ENCODE data around the gene LRIT2. TPM values are rescaled to one million over a fixed set of nuclear protein-coding genes. Genes with fewer than 3 reads are reported as not detected.

The LRIT2 gene
- total RNA-seq, 1 donor from 2014 or later, result not detected

DNA sequence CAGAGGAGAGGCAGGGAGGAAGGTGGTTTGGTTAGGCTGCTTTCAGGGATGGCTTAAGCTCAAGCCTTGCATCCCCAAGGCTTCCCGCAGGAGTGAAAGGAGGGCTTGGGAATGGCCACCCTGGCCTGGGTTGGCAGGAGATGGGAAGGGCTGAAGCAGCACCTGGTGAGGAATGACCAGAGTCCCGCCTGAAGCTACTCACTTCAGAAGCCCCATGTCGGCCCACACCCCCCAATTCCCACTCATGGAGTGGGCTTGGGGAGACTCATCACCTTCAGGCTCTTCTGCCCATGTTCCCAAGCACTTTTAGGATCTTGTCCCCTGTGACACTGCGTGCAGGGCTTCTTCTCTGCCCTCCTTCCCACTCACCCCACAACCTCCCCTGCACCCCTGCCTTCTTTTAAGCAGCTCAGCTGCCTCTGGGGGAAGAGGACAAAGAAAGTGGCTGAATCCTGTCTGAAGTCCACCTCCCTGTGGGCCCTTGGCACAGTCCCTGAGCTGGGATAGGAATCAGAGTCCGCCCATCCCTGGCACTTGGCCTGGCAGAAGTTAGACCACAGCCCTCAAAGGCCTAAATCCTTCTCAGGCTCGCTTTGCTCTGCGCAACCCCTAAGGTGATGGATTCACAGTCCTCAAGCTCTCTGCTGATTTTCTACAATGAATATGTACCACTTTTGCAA is 36.0 kb upstream of the LRIT2 start:
- intact Hi-C loops (cut with micrococcal nuclease), result no loop called here
- Mint-ChIP-seq H3K9me3 (no peaks in the 10 kb centered on the region), H3K27ac (no peak overlapping the region), H3K4me1 (peaks cover 3% of the 10 kb centered on the region), H3K4me3 (no peak overlapping the region), H3K27me3 (peaks cover 40% of the 10 kb centered on the region), H3K36me3 (ENCODE audit: low read depth) (no peaks in the 10 kb centered on the region)
- no peak for ATAC-seq (ENCODE audit: low read depth)
- DNase-seq, result no peak
- TF ChIP-seq, protein P1, sequence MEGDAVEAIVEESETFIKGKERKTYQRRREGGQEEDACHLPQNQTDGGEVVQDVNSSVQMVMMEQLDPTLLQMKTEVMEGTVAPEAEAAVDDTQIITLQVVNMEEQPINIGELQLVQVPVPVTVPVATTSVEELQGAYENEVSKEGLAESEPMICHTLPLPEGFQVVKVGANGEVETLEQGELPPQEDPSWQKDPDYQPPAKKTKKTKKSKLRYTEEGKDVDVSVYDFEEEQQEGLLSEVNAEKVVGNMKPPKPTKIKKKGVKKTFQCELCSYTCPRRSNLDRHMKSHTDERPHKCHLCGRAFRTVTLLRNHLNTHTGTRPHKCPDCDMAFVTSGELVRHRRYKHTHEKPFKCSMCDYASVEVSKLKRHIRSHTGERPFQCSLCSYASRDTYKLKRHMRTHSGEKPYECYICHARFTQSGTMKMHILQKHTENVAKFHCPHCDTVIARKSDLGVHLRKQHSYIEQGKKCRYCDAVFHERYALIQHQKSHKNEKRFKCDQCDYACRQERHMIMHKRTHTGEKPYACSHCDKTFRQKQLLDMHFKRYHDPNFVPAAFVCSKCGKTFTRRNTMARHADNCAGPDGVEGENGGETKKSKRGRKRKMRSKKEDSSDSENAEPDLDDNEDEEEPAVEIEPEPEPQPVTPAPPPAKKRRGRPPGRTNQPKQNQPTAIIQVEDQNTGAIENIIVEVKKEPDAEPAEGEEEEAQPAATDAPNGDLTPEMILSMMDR (IDR thresholded peaks at IDR 0.05), result no peak
- CTCF ChIA-PET, result interaction anchor here (11.6 kb wide), 1 partner anchor 277 kb away, joined by 207 read pairs; no protein-coding TSS in a partner anchor
- POLR2A ChIA-PET, result no interaction called here

DNA sequence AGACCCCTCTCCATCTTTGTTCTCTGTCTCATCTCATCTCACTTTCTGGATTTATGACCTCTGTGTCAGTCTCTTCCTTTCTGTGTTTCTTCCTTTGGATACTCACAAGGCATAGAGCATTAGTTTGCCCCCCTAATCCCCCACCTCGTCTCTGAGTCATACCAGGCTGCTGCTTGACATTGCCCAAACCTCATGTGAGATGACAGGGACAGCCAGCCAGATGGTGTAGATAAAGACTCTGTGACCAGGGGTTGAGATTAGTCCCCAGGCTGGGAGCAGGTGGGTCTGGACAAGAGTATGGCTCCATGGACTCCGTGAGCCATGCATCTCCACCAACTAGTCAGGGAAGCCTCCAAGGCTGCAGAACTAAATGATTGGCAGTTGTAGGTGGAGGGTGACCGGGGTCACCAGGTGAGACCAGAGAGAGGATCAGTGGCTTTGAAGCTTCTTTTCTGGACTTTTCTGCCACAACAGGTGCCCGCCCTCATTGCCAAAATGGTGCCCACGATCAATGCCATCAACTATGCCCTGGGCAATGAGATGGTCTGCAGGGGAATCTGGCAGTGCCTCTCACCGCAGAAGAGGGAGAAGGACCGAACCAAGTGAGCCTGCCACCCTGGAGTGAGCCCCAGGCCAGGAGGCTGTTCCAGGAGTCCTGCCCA is 32.8 kb upstream of the LRIT2 start:
- CTCF ChIA-PET, result interaction anchor here (1.8 to 1.9 kb wide), 2 partner anchors 110 to 279 kb away, joined by 6 to 8 read pairs; no protein-coding TSS in a partner anchor
- ATAC-seq (ENCODE audit: low read depth) (no peak), DNase-seq (no peak)
- H3K36me3 Mint-ChIP-seq (ENCODE audit: low read depth), result no peaks in the 10 kb centered on the region
- peaks cover 26% of the 10 kb centered on the region for H3K27me3 Mint-ChIP-seq
- POLR2A ChIA-PET, result no interaction called here
- no peaks in the 10 kb centered on the region for H3K9me3 Mint-ChIP-seq
- TF ChIP-seq, protein P1 (IDR thresholded peaks at IDR 0.05), result no peak
- no peak overlapping the region for H3K27ac Mint-ChIP-seq
- intact Hi-C loops (cut with micrococcal nuclease), result no loop called here
- H3K4me1 Mint-ChIP-seq, result peaks cover 3% of the 10 kb centered on the region
- H3K4me3 Mint-ChIP-seq, result no peak overlapping the region

DNA sequence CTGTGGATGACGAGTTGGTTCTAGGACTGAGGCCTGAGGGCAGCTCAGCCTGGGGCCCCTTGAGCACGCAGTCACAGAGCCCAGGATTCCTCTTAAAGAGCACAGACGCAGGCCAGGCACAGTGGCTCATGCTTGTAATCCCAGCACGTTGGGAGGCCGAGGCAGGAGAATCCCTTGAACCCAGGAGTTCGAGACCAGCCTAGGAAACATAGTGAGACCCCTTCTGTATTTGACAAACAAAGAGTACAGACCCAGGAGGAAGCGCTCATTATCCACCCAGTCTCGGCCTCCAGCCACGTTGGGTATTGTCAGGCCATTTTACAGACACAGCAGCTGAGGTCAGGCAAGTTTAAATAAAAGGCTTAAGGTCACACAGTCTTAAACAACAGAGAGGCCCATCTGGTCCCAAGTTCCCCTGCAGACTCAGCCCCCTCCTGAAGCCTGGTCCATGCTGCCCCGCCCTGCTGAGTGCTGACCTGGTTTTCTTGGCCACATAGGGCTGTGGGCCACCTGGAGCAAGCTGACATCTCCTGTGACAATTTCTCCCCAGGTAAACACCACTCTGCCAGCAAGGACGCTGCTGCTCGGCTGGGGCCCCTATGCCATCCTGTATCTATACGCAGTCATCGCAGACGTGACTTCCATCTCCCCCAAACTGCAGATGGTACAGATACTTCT is 32.1 kb upstream of the LRIT2 start:
- TF ChIP-seq, protein P1 (IDR thresholded peaks at IDR 0.05), result no peak
- Mint-ChIP-seq H3K27me3 (peaks cover 19% of the 10 kb centered on the region), H3K36me3 (ENCODE audit: low read depth) (no peaks in the 10 kb centered on the region), H3K27ac (no peak overlapping the region), H3K4me3 (no peak overlapping the region), H3K4me1 (peaks cover 3% of the 10 kb centered on the region), H3K9me3 (no peaks in the 10 kb centered on the region)
- ChIA-PET POLR2A (no interaction called here), CTCF (interaction anchor here (0.9 to 1.9 kb wide), 4 partner anchors 14 to 280 kb away, joined by 4 to 8 read pairs (median 5); no protein-coding TSS in a partner anchor)
- intact Hi-C loops (cut with micrococcal nuclease), result loop anchor here (1.0 kb wide), 1 partner anchor 109 kb away; no protein-coding TSS in a partner anchor
- no peak for ATAC-seq (ENCODE audit: low read depth)
- DNase-seq, result no peak

DNA sequence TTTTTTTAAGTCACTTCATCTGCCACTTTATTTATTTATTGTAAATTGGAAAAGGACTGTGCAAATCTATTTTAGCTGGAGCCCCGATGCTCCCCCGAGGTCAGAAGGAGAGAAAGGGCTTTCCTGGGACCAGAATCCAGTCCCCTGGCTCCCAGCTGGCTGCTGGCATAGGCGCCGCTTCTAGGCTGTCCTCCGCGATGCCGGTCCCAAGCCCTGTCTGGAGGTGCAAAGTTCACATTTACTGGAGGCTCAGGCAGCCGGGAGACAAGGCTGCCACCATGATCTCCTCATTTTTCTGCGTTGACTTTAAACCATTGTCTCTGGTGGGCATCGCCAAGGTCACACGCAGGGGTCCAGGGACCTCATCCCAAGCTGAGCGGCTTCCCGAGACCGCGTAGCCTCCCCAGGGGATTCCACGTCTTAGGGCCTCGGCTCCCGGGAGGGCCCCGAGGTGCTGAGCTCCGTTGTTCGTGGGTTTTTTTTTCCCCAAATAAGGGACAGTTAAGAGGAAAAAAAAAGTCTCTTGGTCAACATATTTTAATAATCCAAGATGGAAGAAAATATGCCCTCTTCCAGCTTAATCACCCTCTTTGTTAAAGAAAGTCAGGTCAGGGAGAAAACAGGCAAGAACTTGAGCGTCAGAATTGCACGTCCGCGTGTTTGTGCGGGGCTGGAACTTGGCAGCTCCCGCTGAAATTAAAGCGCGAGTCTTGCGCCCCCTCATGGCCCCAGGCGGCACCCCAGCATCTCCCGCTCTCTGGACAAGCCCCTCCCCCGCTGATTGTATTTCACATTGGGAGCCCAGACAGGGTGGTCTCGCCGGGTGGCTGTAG is 31.4 kb upstream of the LRIT2 start:
- Mint-ChIP-seq H3K27ac (no peak overlapping the region), H3K9me3 (no peaks in the 10 kb centered on the region), H3K27me3 (peaks cover 15% of the 10 kb centered on the region), H3K4me1 (peaks cover 3% of the 10 kb centered on the region), H3K4me3 (no peak overlapping the region), H3K36me3 (ENCODE audit: low read depth) (no peaks in the 10 kb centered on the region)
- POLR2A ChIA-PET, result no interaction called here
- DNase-seq, result no peak
- ATAC-seq (ENCODE audit: low read depth), result peak; percentile 49
- intact Hi-C loops (cut with micrococcal nuclease), result loop anchor here (1.0 kb wide), 1 partner anchor 108 kb away; no protein-coding TSS in a partner anchor
- CTCF ChIA-PET, result interaction anchor here (0.9 to 1.9 kb wide), 4 partner anchors 13 to 280 kb away, joined by 4 to 8 read pairs (median 5); no protein-coding TSS in a partner anchor
- TF ChIP-seq, protein P1 (IDR thresholded peaks at IDR 0.05), result no peak
